Thoracic aorta (tissue), 2 donors: ENCODE measurements around the gene LRRC30. TPM values are rescaled to one million over a fixed set of nuclear protein-coding genes. Genes with fewer than 3 reads are reported as not detected.

Experiments
- ATAC-seq: fragments of 150-250 bp; one replicate; pipeline ENCODE4 v1.8.0; 2017; ENCODE audit warnings: low read depth; ENCODE audit not compliant: insufficient number of reproducible peaks, low FRiP score
- DNase-seq: peaks from one replicate; pipeline ENCODE4 v3.0.0-alpha.2; 2020; ENCODE audit warnings: low spot score
- H3K27ac ChIP-seq, 2 donors: fragments of 200-600 bp; sonication (generic); 1 replicate in 1 of 2; 2 replicates in 1 of 2; pipeline ENCODE4 v1.5.1; 2016; ENCODE audit warnings: mild to moderate bottlenecking in 2 of 2, moderate library complexity in 2 of 2
- H3K27me3 ChIP-seq: fragments of 200-600 bp; sonication (generic); replicated peaks from 2 replicates; pipeline ENCODE4 v1.6.0; 2016; ENCODE audit warnings: mild to moderate bottlenecking; ENCODE audit not compliant: insufficient read depth
- H3K36me3 ChIP-seq: fragments of 200-600 bp; sonication (generic); one replicate; pipeline ENCODE4 v1.5.1; 2016
- H3K4me1 ChIP-seq, 2 donors: fragments of 200-600 bp; sonication (generic); 1 replicate in 1 of 2; 2 replicates in 1 of 2; pipeline versions ENCODE4 v1.5.1 to v1.6.0; 2016; ENCODE audit warnings: low read depth in 2 of 2, mild to moderate bottlenecking in 1 of 2; ENCODE audit not compliant: control insufficient read depth in 1 of 2
- H3K4me3 ChIP-seq: fragments of 200-600 bp; sonication (generic); 2 replicates; pipeline ENCODE4 v1.5.1; 2016; ENCODE audit warnings: mild to moderate bottlenecking
- H3K9me3 ChIP-seq: fragments of 200-600 bp; sonication (generic); 2 replicates; pipeline ENCODE4 v1.5.1; 2016
- CTCF ChIP-seq: fragments of 200-600 bp; sonication (generic); IDR thresholded peaks from one replicate; pipeline ENCODE4 v1.5.1; 2019; ENCODE audit warnings: antibody characterized with exemption
- total RNA-seq, 2 donors: library from RNA; depleted of rRNA; stranded (reverse); fragments of >200 nt; gene quantifications; one replicate each; pipeline versions ENCODE4 v1.1.0 to v1.2.3, GENCODE V29; 2016

Gene LRRC30
- total RNA-seq, 2 donors from 2014 or later, result not detected

- Histone ChIP-seq H3K36me3 (no peaks in the 10 kb centered on the region), H3K9me3 (no peaks in the 10 kb centered on the region), H3K4me3 (no peak overlapping the region), H3K27me3 (no peaks in the 10 kb centered on the region), H3K4me1 (no peaks in the 10 kb centered on the region), H3K27ac (no peak overlapping the region)
- no peak for TF ChIP-seq CTCF
- DNase-seq (no peak), ATAC-seq (no peak)
Measured at GRCh38 chr18:7236933-7237332, 6.0 kb downstream of the LRRC30 start.

DNA sequence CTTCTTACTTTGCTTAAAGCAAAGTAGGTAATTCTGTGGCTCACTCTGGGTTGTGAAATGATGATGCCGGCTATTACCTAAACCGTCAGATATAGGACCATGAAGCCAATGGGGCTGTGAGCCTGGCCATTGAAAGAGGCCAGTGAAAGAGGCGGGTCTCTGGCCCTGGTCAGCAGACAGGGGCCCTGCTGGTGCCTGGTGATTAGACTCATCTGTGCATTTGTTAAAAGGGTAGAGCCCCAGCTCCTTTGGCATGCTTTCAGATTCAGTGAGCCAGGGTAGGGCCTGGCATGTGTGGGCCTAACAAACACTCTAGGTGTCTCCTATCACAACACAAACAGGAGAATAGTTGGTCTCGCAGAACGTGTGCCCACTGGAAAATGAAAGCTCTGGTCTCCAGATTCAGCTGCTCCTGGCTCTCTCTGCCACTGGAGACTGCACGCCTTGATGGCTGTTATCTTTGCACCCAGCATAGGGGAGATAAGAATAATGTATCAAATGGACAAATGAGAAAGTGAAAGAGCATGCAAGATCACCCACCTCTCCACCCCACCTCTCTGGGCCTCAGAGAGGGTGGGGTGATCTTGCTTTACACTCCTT is 6.9 kb downstream of the LRRC30 start:
- no peaks in the 10 kb centered on the region for H3K36me3 ChIP-seq
- no peaks in the 10 kb centered on the region for H3K4me1 ChIP-seq
- TF ChIP-seq CTCF, result no peak
- no peak for DNase-seq
- no peak overlapping the region for H3K27ac ChIP-seq
- no peak for ATAC-seq
- H3K4me3 ChIP-seq, result no peak overlapping the region
- no peaks in the 10 kb centered on the region for H3K27me3 ChIP-seq
- no peaks in the 10 kb centered on the region for H3K9me3 ChIP-seq

DNA sequence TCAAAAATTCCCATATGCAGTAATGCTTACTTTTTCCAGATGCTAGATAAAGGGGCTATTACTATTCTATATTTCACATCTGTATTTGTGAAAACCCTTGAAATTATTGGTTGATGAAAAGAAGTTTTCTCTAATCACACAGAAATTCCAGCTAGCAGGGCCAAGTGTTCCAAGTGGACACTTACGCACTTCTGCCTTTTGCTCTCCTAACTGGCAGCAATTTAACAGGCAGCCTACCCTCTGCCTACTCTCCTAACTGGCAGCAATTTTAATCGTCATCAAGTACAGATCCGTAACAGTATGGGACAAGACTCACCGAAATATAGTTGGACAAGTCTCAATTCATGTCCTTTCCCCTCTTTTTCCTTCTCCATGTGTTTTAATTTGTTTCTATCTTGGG is 12.0 kb downstream of the LRRC30 start:
- Histone ChIP-seq H3K4me3 (no peak overlapping the region), H3K4me1 (no peaks in the 10 kb centered on the region), H3K27me3 (no peaks in the 10 kb centered on the region), H3K27ac (no peak overlapping the region), H3K9me3 (no peaks in the 10 kb centered on the region), H3K36me3 (no peaks in the 10 kb centered on the region)
- ATAC-seq, result no peak
- TF ChIP-seq CTCF, result no peak
- no peak for DNase-seq

DNA sequence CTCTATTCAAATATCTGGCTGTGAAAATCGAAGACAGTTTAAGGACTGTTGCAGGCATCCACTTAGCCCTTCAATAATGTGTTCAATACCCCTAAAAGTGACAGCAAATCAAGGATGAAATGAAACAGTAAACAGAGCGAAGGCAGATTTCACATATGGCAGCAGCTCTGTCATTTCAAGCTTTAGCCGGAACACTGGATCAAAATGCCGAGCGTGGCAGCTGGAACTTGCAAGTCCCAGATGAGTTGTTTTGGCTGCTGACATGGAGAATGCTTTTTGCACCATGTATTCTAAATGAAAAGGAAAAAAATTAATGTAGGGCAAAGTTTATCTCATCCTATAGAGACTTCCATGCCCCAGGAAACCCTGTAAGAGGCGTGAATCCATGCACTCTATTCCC is 18.0 kb downstream of the LRRC30 start:
- Histone ChIP-seq H3K27me3 (no peaks in the 10 kb centered on the region), H3K4me3 (no peak overlapping the region), H3K4me1 (no peaks in the 10 kb centered on the region), H3K27ac (no peak overlapping the region), H3K9me3 (no peaks in the 10 kb centered on the region), H3K36me3 (no peaks in the 10 kb centered on the region)
- ATAC-seq, result no peak
- no peak for TF ChIP-seq CTCF
- DNase-seq, result no peak

GRCh38 chr18:7254163-7254562 is 23.3 kb downstream of the LRRC30 start:
- Histone ChIP-seq H3K4me3 (no peak overlapping the region), H3K27ac (no peak overlapping the region), H3K27me3 (no peaks in the 10 kb centered on the region), H3K36me3 (no peaks in the 10 kb centered on the region), H3K4me1 (no peaks in the 10 kb centered on the region), H3K9me3 (no peaks in the 10 kb centered on the region)
- ATAC-seq (no peak), DNase-seq (no peak)
- TF ChIP-seq CTCF, result no peak
